Calu3 (cell line): ENCODE results near the gene PPEF2. TPM values are rescaled to one million over a fixed set of nuclear protein-coding genes. Genes with fewer than 3 reads are reported as not detected.
A peak's percentile ranks its signal among the peaks of the same experiment; 100 is the strongest.

Source experiments
- BruUV-seq: library from RNA; stranded (reverse); fragments of 400-500 nt; replicated peaks from 2 replicates; lab custom pipeline; 2021; lab: Mats Ljungman, UMichigan
- CTCF ChIA-PET: fragments of 300-600 bp; sonication (Branson Sonifier 250); formaldehyde crosslinking; loops from one replicate; lab custom pipeline; 2022; ENCODE audit warnings: antibody characterized with exemption; lab: Charles Lee
- DNase-seq: peaks from one replicate; pipeline ENCODE4 v3.0.0; 2022
- H3K27ac Mint-ChIP-seq: one replicate; pipeline ENCODE4 v1.8.0; 2022; ENCODE audit warnings: mixed read lengths; ENCODE audit not compliant: unreplicated experiment
- H3K27me3 Mint-ChIP-seq: one replicate; pipeline ENCODE4 v1.8.0; 2022; ENCODE audit warnings: mixed read lengths; ENCODE audit not compliant: unreplicated experiment
- H3K36me3 Mint-ChIP-seq: one replicate; pipeline ENCODE4 v1.8.0; 2022; ENCODE audit warnings: mild to moderate bottlenecking, moderate library complexity, mixed read lengths; ENCODE audit not compliant: insufficient read depth, unreplicated experiment
- H3K4me1 Mint-ChIP-seq: one replicate; pipeline ENCODE4 v1.8.0; 2022; ENCODE audit warnings: mild to moderate bottlenecking, low read depth, mixed read lengths; ENCODE audit not compliant: unreplicated experiment
- H3K4me3 Mint-ChIP-seq: one replicate; pipeline ENCODE4 v1.8.0; 2022; ENCODE audit warnings: mild to moderate bottlenecking, low read depth, moderate library complexity, mixed read lengths; ENCODE audit not compliant: unreplicated experiment
- H3K9me3 Mint-ChIP-seq: one replicate; pipeline ENCODE4 v1.8.0; 2022; ENCODE audit warnings: low read depth, mixed read lengths; ENCODE audit not compliant: unreplicated experiment
- intact Hi-C: fragments of 100-400 bp; cut with micrococcal nuclease; formaldehyde crosslinking; loops from one replicate; pipeline ENCODE4 v1.10.0; 2022; ENCODE audit not compliant: unreplicated experiment
- total RNA-seq: library from RNA; stranded (reverse); gene quantifications from 2 replicates; pipeline ENCODE4 v1.2.3, GENCODE V29; 2022
- TF ChIP-seq, protein P1 (sequence below): fragments of 200-600 bp; IDR thresholded peaks from one replicate; pipeline ENCODE4 v1.8.0; 2022; ENCODE audit warnings: antibody characterized with exemption; ENCODE audit not compliant: unreplicated experiment

PPEF2 gene
- total RNA-seq, 1 experiment from 2014 or later: not detected

DNA sequence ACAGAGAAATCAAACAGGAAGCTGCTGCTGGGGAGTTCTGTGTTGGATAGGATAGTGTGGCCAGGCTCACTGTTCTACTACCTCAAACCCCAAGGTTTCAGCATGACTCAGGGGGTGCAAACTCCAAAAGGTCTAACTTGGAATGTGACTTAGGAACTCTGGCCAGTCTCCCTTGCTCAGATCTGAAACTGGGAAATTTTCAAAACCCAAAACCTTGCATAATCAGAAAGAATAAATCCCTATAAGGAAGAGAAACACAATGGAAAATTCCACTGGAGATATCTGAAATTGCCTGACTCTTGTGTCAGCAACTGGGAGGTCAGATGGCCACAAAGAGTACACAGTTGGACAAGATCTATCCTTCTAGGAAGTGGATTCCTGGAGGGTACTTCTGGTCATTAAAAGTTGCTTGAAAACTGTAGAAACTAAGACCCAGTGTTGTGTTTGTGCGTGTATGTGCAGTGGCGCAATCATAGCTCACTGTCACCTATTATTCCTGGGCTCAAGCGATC is 58.0 kb downstream of the PPEF2 start:
- TF ChIP-seq, protein P1, sequence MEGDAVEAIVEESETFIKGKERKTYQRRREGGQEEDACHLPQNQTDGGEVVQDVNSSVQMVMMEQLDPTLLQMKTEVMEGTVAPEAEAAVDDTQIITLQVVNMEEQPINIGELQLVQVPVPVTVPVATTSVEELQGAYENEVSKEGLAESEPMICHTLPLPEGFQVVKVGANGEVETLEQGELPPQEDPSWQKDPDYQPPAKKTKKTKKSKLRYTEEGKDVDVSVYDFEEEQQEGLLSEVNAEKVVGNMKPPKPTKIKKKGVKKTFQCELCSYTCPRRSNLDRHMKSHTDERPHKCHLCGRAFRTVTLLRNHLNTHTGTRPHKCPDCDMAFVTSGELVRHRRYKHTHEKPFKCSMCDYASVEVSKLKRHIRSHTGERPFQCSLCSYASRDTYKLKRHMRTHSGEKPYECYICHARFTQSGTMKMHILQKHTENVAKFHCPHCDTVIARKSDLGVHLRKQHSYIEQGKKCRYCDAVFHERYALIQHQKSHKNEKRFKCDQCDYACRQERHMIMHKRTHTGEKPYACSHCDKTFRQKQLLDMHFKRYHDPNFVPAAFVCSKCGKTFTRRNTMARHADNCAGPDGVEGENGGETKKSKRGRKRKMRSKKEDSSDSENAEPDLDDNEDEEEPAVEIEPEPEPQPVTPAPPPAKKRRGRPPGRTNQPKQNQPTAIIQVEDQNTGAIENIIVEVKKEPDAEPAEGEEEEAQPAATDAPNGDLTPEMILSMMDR: no peak
- Mint-ChIP-seq H3K9me3 (no peaks in the 10 kb centered on the region), H3K4me3 (no peak overlapping the region), H3K4me1 (no peaks in the 10 kb centered on the region), H3K27ac (peak overlapping the region; percentile 38), H3K36me3 (peaks cover 5% of the 10 kb centered on the region), H3K27me3 (no peaks in the 10 kb centered on the region)
- DNase-seq: peak; percentile 18
- CTCF ChIA-PET: interaction anchor here (1.0 kb wide), 1 partner anchor 210 kb away, joined by 3 read pairs; no protein-coding TSS in a partner anchor
- BruUV-seq: no TSS peak
- intact Hi-C loops: loop anchor here (10.0 kb wide), 1 partner anchor 189 kb away; no protein-coding TSS in a partner anchor

DNA sequence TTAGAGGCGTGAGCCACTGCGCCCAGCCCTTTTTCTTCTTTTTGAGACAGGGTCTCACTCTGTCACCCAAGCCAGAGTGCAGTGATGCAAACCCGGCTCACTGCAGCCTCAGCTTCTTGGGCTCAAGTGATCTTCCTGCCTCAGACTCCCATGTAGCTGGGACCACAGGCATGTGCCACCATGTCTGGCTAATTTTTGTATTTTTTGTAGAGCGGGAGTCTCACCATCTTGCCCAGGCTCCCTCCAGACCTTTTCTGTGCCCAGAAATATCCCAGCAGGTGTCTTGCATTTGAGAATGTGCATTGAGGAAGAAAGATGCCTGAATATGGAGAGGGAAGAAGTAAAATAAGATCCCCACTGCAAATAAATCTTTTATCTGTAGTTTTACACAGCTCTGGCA is 58.7 kb downstream of the PPEF2 start:
- intact Hi-C loops: loop anchor here (10.0 kb wide), 1 partner anchor 189 kb away; no protein-coding TSS in a partner anchor
- Mint-ChIP-seq H3K27me3 (no peaks in the 10 kb centered on the region), H3K4me1 (no peaks in the 10 kb centered on the region), H3K4me3 (no peak overlapping the region), H3K36me3 (peaks cover 5% of the 10 kb centered on the region), H3K27ac (peak overlapping the region; percentile 38), H3K9me3 (no peaks in the 10 kb centered on the region)
- TF ChIP-seq, protein P1: no peak
- CTCF ChIA-PET: no interaction called here
- no TSS peak for BruUV-seq
- no peak for DNase-seq

DNA sequence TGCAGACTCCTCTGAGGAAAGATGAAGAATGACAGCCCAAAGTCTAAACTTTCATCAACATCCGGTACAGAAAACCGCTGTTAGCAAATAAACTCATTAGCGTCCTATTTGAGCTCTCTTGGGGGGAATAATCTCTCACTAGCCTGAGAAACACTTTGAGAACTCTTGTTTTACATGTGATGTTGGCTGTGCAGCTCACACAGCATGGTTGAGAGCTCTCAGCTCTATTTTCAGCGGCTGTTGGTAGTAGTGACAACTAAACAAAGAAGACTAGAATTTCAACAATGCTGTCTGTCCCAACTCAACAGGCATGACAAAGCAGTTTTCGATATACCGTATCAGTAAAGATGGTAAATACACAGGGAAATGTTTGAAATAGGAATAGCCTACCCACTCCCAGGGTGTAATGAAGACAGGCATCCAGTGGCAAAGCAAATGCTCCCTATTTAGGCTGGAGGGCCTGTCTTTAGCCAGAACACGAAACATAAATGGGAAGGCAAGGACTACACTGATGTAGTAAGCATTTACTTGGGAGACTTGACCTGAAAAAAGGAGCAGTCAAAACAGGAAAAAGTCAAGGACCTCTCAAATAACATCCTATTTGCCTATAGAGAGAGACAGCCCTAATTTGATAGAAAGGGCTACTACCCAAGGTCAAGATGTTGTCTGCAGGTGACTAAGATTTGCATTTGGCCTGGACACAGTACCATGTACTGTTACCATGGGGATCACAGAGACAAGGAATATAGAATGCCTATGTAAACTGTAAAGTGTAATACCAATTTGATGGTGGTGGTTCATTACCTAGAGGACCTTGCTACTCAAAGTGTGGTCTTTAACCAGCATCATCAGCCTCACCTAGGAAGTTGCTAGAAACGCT is 60.4 kb downstream of the PPEF2 start:
- no peak for DNase-seq
- intact Hi-C loops: loop anchor here (10.0 kb wide), 1 partner anchor 187 kb away; no protein-coding TSS in a partner anchor
- no TSS peak for BruUV-seq
- Mint-ChIP-seq H3K27ac (no peak overlapping the region), H3K9me3 (no peaks in the 10 kb centered on the region), H3K36me3 (peaks cover 5% of the 10 kb centered on the region), H3K27me3 (no peaks in the 10 kb centered on the region), H3K4me3 (no peak overlapping the region), H3K4me1 (no peaks in the 10 kb centered on the region)
- CTCF ChIA-PET: no interaction called here
- TF ChIP-seq, protein P1: no peak

DNA sequence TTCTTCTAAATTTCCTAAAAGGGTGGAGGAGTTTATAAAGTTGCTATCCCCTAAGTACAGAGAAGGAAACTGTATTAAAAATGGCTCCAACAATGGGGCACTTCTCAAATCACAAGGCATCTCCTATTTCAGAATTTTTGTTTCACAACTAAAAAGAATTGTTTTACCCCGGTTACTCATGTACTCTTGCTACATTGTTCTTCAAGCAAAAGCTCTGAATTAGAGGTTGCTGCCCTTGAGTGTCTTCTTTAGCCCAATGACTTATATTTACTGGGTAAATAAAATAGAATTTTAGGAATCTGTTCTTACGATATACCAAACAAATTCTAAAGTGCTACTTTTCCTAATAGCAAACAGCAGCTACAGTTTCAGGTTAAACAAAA is 67.5 kb downstream of the PPEF2 start:
- TF ChIP-seq, protein P1: no peak
- Mint-ChIP-seq H3K36me3 (no peaks in the 10 kb centered on the region), H3K4me3 (no peak overlapping the region), H3K27me3 (no peaks in the 10 kb centered on the region), H3K27ac (no peak overlapping the region), H3K4me1 (no peaks in the 10 kb centered on the region), H3K9me3 (no peaks in the 10 kb centered on the region)
- DNase-seq: no peak
- intact Hi-C loops: no loop called here
- CTCF ChIA-PET: interaction anchor here (0.8 kb wide), 1 partner anchor 13 kb away, joined by 4 read pairs; no protein-coding TSS in a partner anchor
- no TSS peak for BruUV-seq
